Chondrocyte (in vitro differentiated cells): ENCODE results near the gene MSH6. TPM values are rescaled to one million over a fixed set of nuclear protein-coding genes. Genes with fewer than 3 reads are reported as not detected.
A peak's percentile ranks its signal among the peaks of the same experiment; 100 is the strongest.
"Not testable (repeated sequence)": the region's sequence is repeated elsewhere in the genome, so short reads cannot be mapped to it uniquely, and the experiment has no call there.

Experiments used
- DNase-seq: peaks from one replicate; pipeline ENCODE4 v3.0.0; 2021; ENCODE audit warnings: mixed read lengths, low spot score
- H3K27ac Mint-ChIP-seq: one replicate; pipeline ENCODE4 v1.8.0; 2021; ENCODE audit warnings: mild to moderate bottlenecking, moderate library complexity, mixed read lengths; ENCODE audit not compliant: unreplicated experiment
- H3K27me3 Mint-ChIP-seq: 2 replicates; pipeline ENCODE4 v1.8.0; 2021; ENCODE audit warnings: low read depth, mixed read lengths
- H3K36me3 Mint-ChIP-seq: 2 replicates; pipeline ENCODE4 v1.8.0; 2021; ENCODE audit warnings: low read depth, mixed read lengths
- H3K4me1 Mint-ChIP-seq: 2 replicates; pipeline ENCODE4 v1.8.0; 2021; ENCODE audit warnings: low read depth, mild to moderate bottlenecking, mixed read lengths
- H3K4me3 Mint-ChIP-seq: one replicate; pipeline ENCODE4 v1.8.0; 2021; ENCODE audit warnings: mild to moderate bottlenecking, moderate library complexity, mixed read lengths; ENCODE audit not compliant: unreplicated experiment
- H3K9me3 Mint-ChIP-seq: 2 replicates; pipeline ENCODE4 v1.8.0; 2021; ENCODE audit warnings: low read depth, mixed read lengths
- CTCF ChIP-seq: fragments of 200-600 bp; sonication (generic); IDR thresholded peaks from 2 replicates; pipeline ENCODE4 v1.5.0; 2021; ENCODE audit warnings: antibody characterized with exemption, mild to moderate bottlenecking, moderate library complexity
- total RNA-seq: library from RNA; stranded (reverse); gene quantifications from 3 replicates; pipeline ENCODE4 v1.2.1, GENCODE V29; 2021

Gene MSH6
- total RNA-seq, 1 donor from 2014 or later: 53.4 TPM

- no peaks in the 10 kb centered on the region for H3K36me3 Mint-ChIP-seq
- DNase-seq: no peak
- no peak overlapping the region for H3K4me3 Mint-ChIP-seq
- no peak for TF ChIP-seq CTCF
- no peaks in the 10 kb centered on the region for H3K27me3 Mint-ChIP-seq
- H3K27ac Mint-ChIP-seq: no peak overlapping the region
- H3K4me1 Mint-ChIP-seq: peaks cover 20% of the 10 kb centered on the region
- H3K9me3 Mint-ChIP-seq: no peaks in the 10 kb centered on the region
These were observed 67.3 kb downstream of the MSH6 start for GRCh38 chr2:47850198-47850597.

- not testable (repeated sequence) for DNase-seq, H3K36me3 Mint-ChIP-seq, H3K9me3 Mint-ChIP-seq, H3K27me3 Mint-ChIP-seq, H3K4me3 Mint-ChIP-seq
- Mint-ChIP-seq H3K4me1 (peaks cover 32% of the 10 kb centered on the region), H3K27ac (peak overlapping the region; percentile 47)
These were observed 70.3 kb downstream of the MSH6 start for GRCh38 chr2:47853067-47853777.

Other genes with a start within 250 kb of the MSH6 start
- gene KCNK12, start 212.2 kb upstream of the MSH6 start, total RNA-seq: not detected in 3 replicates
- gene FBXO11, start 123.4 kb downstream of the MSH6 start, total RNA-seq: 57.9 to 58.7 TPM (median 58.1 TPM) in 3 replicates